Cardiac fibroblast (primary cell): ENCODE results near the gene C16orf90.
A peak's percentile ranks its signal among the peaks of the same experiment; 100 is the strongest.

Experiments used
- DNase-seq, 2 donors: peaks; one replicate each; pipeline versions ENCODE4 v3.0.0 to v3.0.0-alpha.2; 2010; ENCODE audit warnings: low read depth in 2 of 2
- H3K4me3 ChIP-seq, 2 donors: replicated peaks in 1 of 2; 1 replicate in 1 of 2; 2 replicates in 1 of 2; pipeline ENCODE4 v1.5.1; 2011; ENCODE audit warnings: low read depth in 2 of 2, low read length in 2 of 2, mild to moderate bottlenecking in 2 of 2, moderate library complexity in 1 of 2
- CTCF ChIP-seq: IDR thresholded peaks from one replicate; pipeline ENCODE4 v1.5.1; 2011; ENCODE audit warnings: low read depth, mild to moderate bottlenecking, low read length, inconsistent platforms

Gene C16orf90

GRCh38 chr16:3514621-3515020, 19.3 kb upstream of the C16orf90 start:
- DNase-seq, result peak in 1 of 2 donors; percentile 64
- no peak for TF ChIP-seq CTCF
- no peak overlapping the region for H3K4me3 ChIP-seq

- DNase-seq, result no peak
- no peak for TF ChIP-seq CTCF
- H3K4me3 ChIP-seq, result no peak overlapping the region
Measured at GRCh38 chr16:3513892-3514583, 18.7 kb upstream of the C16orf90 start.

- DNase-seq, result no peak
- no peak overlapping the region for H3K4me3 ChIP-seq
- no peak for TF ChIP-seq CTCF
Measured at GRCh38 chr16:3511286-3512180, 16.2 kb upstream of the C16orf90 start.

- no peak overlapping the region for H3K4me3 ChIP-seq
- DNase-seq, result no peak
- TF ChIP-seq CTCF, result no peak
Measured at GRCh38 chr16:3510416-3510815, 15.1 kb upstream of the C16orf90 start.

- H3K4me3 ChIP-seq, result no peak overlapping the region
Measured at GRCh38 chr16:3509470-3509928, 14.2 kb upstream of the C16orf90 start.

GRCh38 chr16:3508736-3509135, 13.4 kb upstream of the C16orf90 start:
- DNase-seq, result no peak
- TF ChIP-seq CTCF, result no peak
- no peak overlapping the region for H3K4me3 ChIP-seq

More at GRCh38 chr16:3509470-3509928, 14.2 kb upstream of the C16orf90 start:
- TF ChIP-seq CTCF, result no peak
- no peak for DNase-seq
